Retinal pigment epithelial cell (primary cell): ENCODE data around the gene SMG9.

Experiments
- DNase-seq: peaks from one replicate; pipeline ENCODE4 v3.0.0-alpha.2; 2010; ENCODE audit warnings: low read depth
- H3K4me3 ChIP-seq: 2 replicates; pipeline ENCODE4 v1.5.1; 2011; ENCODE audit warnings: mild to moderate bottlenecking, low read length, control low read depth, moderate library complexity
- CTCF ChIP-seq: conservative IDR thresholded peaks from 2 replicates; pipeline ENCODE4 v1.5.1; 2011; ENCODE audit warnings: low read depth, low read length, control low read depth, inconsistent platforms

SMG9 gene

GRCh38 chr19:43754503-43755255 is at the start of gene SMG9:
Gene SMG9, minus strand, starts transcription at chr19:43754962. Its CDS starts 4,221 bp downstream, at chr19:43750741.
- peak; percentile 80 for DNase-seq
- H3K4me3 ChIP-seq: peak within 1 kb of the TSS; percentile 85
- TF ChIP-seq CTCF: no peak

- TF ChIP-seq CTCF: no peak
- DNase-seq: no peak
- no peak overlapping the region for H3K4me3 ChIP-seq
Observed at GRCh38 chr19:43804432-43804831, 49.7 kb upstream of the SMG9 start.

GRCh38 chr19:43802216-43802951 is 47.6 kb upstream of the SMG9 start, which contains the start of gene LYPD5:
Gene LYPD5, minus strand, starts transcription at chr19:43802447. Its CDS starts 67 bp downstream, at chr19:43802380.
- DNase-seq: no peak
- TF ChIP-seq CTCF: no peak
- no peak within 1 kb of the TSS for H3K4me3 ChIP-seq

- no peak for DNase-seq
- H3K4me3 ChIP-seq: no peak overlapping the region
- TF ChIP-seq CTCF: no peak
Observed at GRCh38 chr19:43799502-43800142, 44.9 kb upstream of the SMG9 start.

- DNase-seq: no peak
- H3K4me3 ChIP-seq: peak overlapping the region; percentile 43
- no peak for TF ChIP-seq CTCF
Observed at GRCh38 chr19:43798546-43799409, 44.0 kb upstream of the SMG9 start.

- TF ChIP-seq CTCF: no peak
- peak overlapping the region; percentile 43 for H3K4me3 ChIP-seq
- DNase-seq: no peak
Observed at GRCh38 chr19:43798026-43798545, 43.3 kb upstream of the SMG9 start.
